Activated naive CD4-positive, alpha-beta T cell treated with Interleukin-2 at 50 U/mL for 16 hours (primary cell): Measurements from ENCODE around the gene PPM1N.

Experiments used
- DNase-seq: peaks from one replicate; pipeline ENCODE4 v3.0.0-alpha.2; 2020

Gene PPM1N

GRCh38 chr19:45498411-45499195 lies at the start of gene PPM1N:
PPM1N (plus strand) TSS chr19:45498443; CDS start chr19:45498473, 30 bp downstream.
- peak; percentile 68 for DNase-seq

- DNase-seq, result no peak
Observed at GRCh38 chr19:45448887-45449299, 49.4 kb upstream of the PPM1N start.

- no peak for DNase-seq
Observed at GRCh38 chr19:45450012-45450333, 48.3 kb upstream of the PPM1N start.

GRCh38 chr19:45451131-45451849 lies 47.0 kb upstream of the PPM1N start:
- DNase-seq, result peak; percentile 53

- no peak for DNase-seq
Observed at GRCh38 chr19:45451850-45452387, 46.3 kb upstream of the PPM1N start.

GRCh38 chr19:45455707-45456499 lies 42.3 kb upstream of the PPM1N start:
- DNase-seq, result peak; percentile 70

- no peak for DNase-seq
Observed at GRCh38 chr19:45456500-45456815, 41.8 kb upstream of the PPM1N start.

- no peak for DNase-seq
Observed at GRCh38 chr19:45457776-45458175, 40.5 kb upstream of the PPM1N start.

GRCh38 chr19:45460807-45461347 lies 37.4 kb upstream of the PPM1N start:
- no peak for DNase-seq

GRCh38 chr19:45462174-45462573 lies 36.1 kb upstream of the PPM1N start:
- DNase-seq, result no peak

GRCh38 chr19:45463241-45463640 lies 35.0 kb upstream of the PPM1N start:
- no peak for DNase-seq

- no peak for DNase-seq
Observed at GRCh38 chr19:45464274-45464673, 34.0 kb upstream of the PPM1N start.

GRCh38 chr19:45464852-45465441 lies 33.3 kb upstream of the PPM1N start:
- no peak for DNase-seq

GRCh38 chr19:45467115-45467455 lies 31.2 kb upstream of the PPM1N start:
- DNase-seq, result no peak

- peak; percentile 93 for DNase-seq
Observed at GRCh38 chr19:45467456-45468158, 30.6 kb upstream of the PPM1N start, which contains the start of gene FOSB. FOSB (plus strand) TSS chr19:45467996; CDS start chr19:45468587, 591 bp downstream.

GRCh38 chr19:45468159-45468651 lies 30.0 kb upstream of the PPM1N start:
- peak; percentile 53 for DNase-seq

GRCh38 chr19:45468803-45469131 lies 29.5 kb upstream of the PPM1N start:
- no peak for DNase-seq

GRCh38 chr19:45469132-45469944 lies 28.9 kb upstream of the PPM1N start:
- DNase-seq, result peak; percentile 93

GRCh38 chr19:45469945-45470761 lies 28.1 kb upstream of the PPM1N start:
- DNase-seq, result peak; percentile 46

- no peak for DNase-seq
Observed at GRCh38 chr19:45470762-45471081, 27.5 kb upstream of the PPM1N start.
